GM10248 (cell line): ENCODE data around the gene CYP26B1.

Experiments used
- CTCF ChIA-PET: fragments of 300-600 bp; sonication (Branson Sonifier 250); formaldehyde crosslinking; extraction: SDS; loops from one replicate; lab custom pipeline; 2021; ENCODE audit warnings: antibody characterized with exemption; lab: Yijun Ruan, JAX
- POLR2A ChIA-PET: fragments of 350-650 bp; sonication (Branson Sonifier 250); formaldehyde crosslinking; extraction: SDS; loops from one replicate; lab custom pipeline; 2020; ENCODE audit warnings: antibody characterized with exemption; lab: Yijun Ruan, JAX
- DNase-seq: peaks from one replicate; pipeline ENCODE4 v3.0.0; 2012; ENCODE audit errors: extremely low spot score
- TF ChIP-seq, protein P1 (sequence below): IDR thresholded peaks from 2 replicates; pipeline ENCODE4 v1.5.1; 2012; ENCODE audit warnings: mild to moderate bottlenecking, low read depth; ENCODE audit errors: extremely low read depth, missing control alignments, control extremely low read depth

Gene CYP26B1

GRCh38 chr2:72157871-72158771 lies 10.5 kb upstream of the CYP26B1 start:
- DNase-seq = no peak
- TF ChIP-seq, protein P1, sequence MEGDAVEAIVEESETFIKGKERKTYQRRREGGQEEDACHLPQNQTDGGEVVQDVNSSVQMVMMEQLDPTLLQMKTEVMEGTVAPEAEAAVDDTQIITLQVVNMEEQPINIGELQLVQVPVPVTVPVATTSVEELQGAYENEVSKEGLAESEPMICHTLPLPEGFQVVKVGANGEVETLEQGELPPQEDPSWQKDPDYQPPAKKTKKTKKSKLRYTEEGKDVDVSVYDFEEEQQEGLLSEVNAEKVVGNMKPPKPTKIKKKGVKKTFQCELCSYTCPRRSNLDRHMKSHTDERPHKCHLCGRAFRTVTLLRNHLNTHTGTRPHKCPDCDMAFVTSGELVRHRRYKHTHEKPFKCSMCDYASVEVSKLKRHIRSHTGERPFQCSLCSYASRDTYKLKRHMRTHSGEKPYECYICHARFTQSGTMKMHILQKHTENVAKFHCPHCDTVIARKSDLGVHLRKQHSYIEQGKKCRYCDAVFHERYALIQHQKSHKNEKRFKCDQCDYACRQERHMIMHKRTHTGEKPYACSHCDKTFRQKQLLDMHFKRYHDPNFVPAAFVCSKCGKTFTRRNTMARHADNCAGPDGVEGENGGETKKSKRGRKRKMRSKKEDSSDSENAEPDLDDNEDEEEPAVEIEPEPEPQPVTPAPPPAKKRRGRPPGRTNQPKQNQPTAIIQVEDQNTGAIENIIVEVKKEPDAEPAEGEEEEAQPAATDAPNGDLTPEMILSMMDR = no peak
- CTCF ChIA-PET = interaction anchor here (1.0 to 2.2 kb wide), 2 partner anchors 8 to 20 kb away, joined by 3 to 5 read pairs; no protein-coding TSS in a partner anchor
- POLR2A ChIA-PET = no interaction called here

DNA sequence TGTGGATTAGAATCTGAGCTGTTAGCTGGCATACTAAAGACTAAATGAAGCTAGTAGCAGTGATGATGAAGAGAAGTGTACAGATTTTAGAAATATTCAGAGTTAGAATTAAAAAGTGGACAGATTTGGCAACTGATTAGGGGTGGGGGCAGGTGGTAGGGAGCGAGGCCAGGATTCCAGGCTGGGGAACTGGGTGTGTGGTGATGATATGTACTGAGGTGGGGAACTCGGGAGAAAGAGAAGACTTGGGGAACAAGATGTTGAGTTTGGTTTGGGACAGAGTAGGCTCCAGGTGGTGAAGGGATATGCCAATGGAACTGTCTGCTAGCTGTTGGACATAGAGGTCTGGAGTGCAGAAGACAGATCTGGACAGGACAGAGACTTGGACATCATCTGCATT lies 9.2 kb upstream of the CYP26B1 start:
- ChIA-PET POLR2A (no interaction called here), CTCF (interaction anchor here (1.4 to 2.2 kb wide), 2 partner anchors 19 to 26 kb away, joined by 3 to 5 read pairs; no protein-coding TSS in a partner anchor)
- DNase-seq = no peak
- TF ChIP-seq, protein P1 = no peak

DNA sequence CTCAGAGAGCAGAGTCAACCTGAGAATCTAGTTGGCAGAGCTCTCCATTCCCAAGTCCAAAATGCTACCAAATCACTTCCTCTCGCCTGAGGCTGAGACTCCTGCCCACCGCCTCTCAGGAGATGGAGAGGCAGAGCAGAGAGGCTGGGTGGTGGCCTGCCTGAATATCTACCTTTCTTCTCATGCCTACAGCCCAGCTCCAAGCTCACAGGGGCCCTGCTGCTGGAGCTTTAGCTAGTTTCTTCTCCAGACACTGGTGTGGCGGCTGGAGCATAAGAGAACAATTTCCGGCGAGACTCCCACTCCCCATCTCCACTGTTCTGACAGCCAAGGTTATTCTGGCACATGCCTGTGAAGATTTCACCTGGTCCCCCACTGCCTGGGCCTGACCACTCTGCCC lies 8.1 kb upstream of the CYP26B1 start:
- CTCF ChIA-PET = interaction anchor here (1.4 to 7.7 kb wide), 3 partner anchors 18 to 233 kb away, joined by 3 to 75 read pairs (median 5); no protein-coding TSS in a partner anchor

GRCh38 chr2:72155151-72155550 lies 7.5 kb upstream of the CYP26B1 start:
- ChIA-PET POLR2A (no interaction called here), CTCF (interaction anchor here (7.7 kb wide), 1 partner anchor 232 kb away, joined by 75 read pairs; no protein-coding TSS in a partner anchor)
- TF ChIP-seq, protein P1 = no peak
- no peak for DNase-seq

More for the DNA sequence above, 8.1 kb upstream of the CYP26B1 start:
- TF ChIP-seq, protein P1 = no peak
- DNase-seq = no peak
- POLR2A ChIA-PET = no interaction called here

DNA sequence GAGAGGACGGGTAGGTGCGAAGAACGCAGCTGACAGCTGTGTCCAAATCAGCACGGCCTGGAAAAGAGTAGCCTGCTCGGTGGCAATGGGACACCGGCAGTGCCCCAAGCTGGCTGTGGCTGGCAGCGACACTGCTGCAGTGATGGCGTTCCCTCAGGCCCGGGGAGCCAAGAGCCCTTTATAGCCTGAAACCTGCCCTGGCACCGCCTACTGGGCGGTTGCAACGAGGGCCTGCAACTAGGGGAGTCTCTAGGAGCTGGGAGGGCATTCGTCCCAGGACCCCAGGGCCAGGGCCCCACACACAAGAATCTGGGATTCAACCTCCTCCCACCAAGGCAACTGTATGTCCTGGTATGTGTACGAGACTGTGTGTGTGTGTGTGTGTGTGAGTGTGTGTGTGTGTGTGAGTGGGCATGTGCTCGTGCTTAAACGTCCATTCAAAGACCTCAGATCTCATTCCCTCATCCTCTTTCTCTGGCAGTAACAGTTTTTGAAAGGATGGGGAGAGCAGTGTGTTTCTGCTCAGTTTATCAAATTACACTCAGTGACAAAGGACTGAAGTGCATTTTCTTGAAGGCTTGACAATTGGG lies 6.8 kb upstream of the CYP26B1 start:
- POLR2A ChIA-PET = no interaction called here
- TF ChIP-seq, protein P1 = no peak
- no peak for DNase-seq
- CTCF ChIA-PET = interaction anchor here (1.4 to 7.7 kb wide), 2 partner anchors 231 to 602 kb away, joined by 4 to 75 read pairs; no protein-coding TSS in a partner anchor

DNA sequence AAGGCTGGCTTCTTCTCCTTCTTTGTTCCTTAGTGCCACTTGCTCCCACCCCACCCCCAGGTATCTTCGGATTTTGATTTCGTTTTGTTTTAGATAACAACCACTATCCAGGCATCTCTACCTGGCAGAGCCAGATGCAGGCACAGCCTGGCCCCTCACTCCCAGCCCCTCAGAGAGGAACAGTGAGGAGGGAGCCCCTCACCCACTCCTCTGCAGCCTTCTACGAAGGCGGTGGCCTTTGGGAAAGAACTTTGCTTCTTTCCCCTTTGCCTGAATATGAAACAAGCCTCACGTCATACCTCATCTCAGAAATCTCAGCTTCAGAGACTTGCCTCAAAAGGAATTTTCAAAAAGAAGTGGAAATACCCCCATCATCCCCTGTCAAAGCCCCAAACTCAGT lies 6.3 kb upstream of the CYP26B1 start:
- TF ChIP-seq, protein P1 = no peak
- POLR2A ChIA-PET = no interaction called here
- DNase-seq = no peak
- CTCF ChIA-PET = interaction anchor here (1.4 to 7.7 kb wide), 3 partner anchors 16 to 602 kb away, joined by 4 to 75 read pairs (median 4); no protein-coding TSS in a partner anchor
